Endothelial cell (in vitro differentiated cells): ENCODE results near the gene KDM2A. TPM values are rescaled to one million over a fixed set of nuclear protein-coding genes. Genes with fewer than 3 reads are reported as not detected.

Source experiments
- DNase-seq: peaks from one replicate; pipeline ENCODE4 v3.0.0; 2021; ENCODE audit warnings: low spot score
- H3K27ac Mint-ChIP-seq: one replicate; pipeline ENCODE4 v1.8.0; 2021; ENCODE audit warnings: mixed read lengths, inconsistent platforms; ENCODE audit not compliant: unreplicated experiment
- H3K27me3 Mint-ChIP-seq: one replicate; pipeline ENCODE4 v1.8.0; 2021; ENCODE audit warnings: mild to moderate bottlenecking, moderate library complexity, mixed read lengths, inconsistent platforms; ENCODE audit not compliant: unreplicated experiment
- H3K36me3 Mint-ChIP-seq: one replicate; pipeline ENCODE4 v1.8.0; 2021; ENCODE audit warnings: mild to moderate bottlenecking, low read depth, mixed read lengths, inconsistent platforms; ENCODE audit not compliant: unreplicated experiment
- H3K4me1 Mint-ChIP-seq: one replicate; pipeline ENCODE4 v1.8.0; 2021; ENCODE audit warnings: mild to moderate bottlenecking, mixed read lengths, inconsistent platforms; ENCODE audit not compliant: unreplicated experiment
- H3K4me3 Mint-ChIP-seq: one replicate; pipeline ENCODE4 v1.8.0; 2021; ENCODE audit warnings: mild to moderate bottlenecking, mixed read lengths, inconsistent platforms; ENCODE audit not compliant: unreplicated experiment
- H3K9me3 Mint-ChIP-seq: one replicate; pipeline ENCODE4 v1.8.0; 2021; ENCODE audit warnings: mixed read lengths, inconsistent platforms; ENCODE audit not compliant: unreplicated experiment
- CTCF ChIP-seq: fragments of 200-600 bp; sonication (generic); IDR thresholded peaks from one replicate; pipeline ENCODE4 v1.5.0; 2021; ENCODE audit warnings: antibody characterized with exemption; ENCODE audit not compliant: unreplicated experiment
- long read RNA-seq: library from polyadenylated mRNA; unstranded; transcript quantifications from one replicate; pipeline ENCODE4 v2.0.0, GENCODE V29; 2020; ENCODE audit not compliant: unreplicated experiment
- total RNA-seq: library from RNA; stranded (reverse); fragmentation: NEBNext Ultra II Directional; extraction: Animal tissue kit (Norgen Biotek cat#: 25700); gene quantifications from one replicate; pipeline ENCODE4 v1.2.1, GENCODE V29; 2021; ENCODE audit not compliant: unreplicated experiment

The KDM2A gene
- total RNA-seq, result 76.9 TPM
- long read RNA-seq, partial matches to known transcripts, result 1 of 7 reads
- long read RNA-seq, other reads (novel, unspliced or antisense), result 5 of 7 reads

GRCh38 chr11:67118801-67119584 is at the start of gene KDM2A:
Gene KDM2A, plus strand, starts transcription at chr11:67119263. Its CDS starts 2,054 bp downstream, at chr11:67121317.
- TF ChIP-seq CTCF, result peak; percentile 59
- Mint-ChIP-seq H3K36me3 (peaks cover 3% of the 10 kb centered on the region), H3K27me3 (peaks cover 8% of the 10 kb centered on the region), H3K27ac (peak within 1 kb of the TSS; percentile 90), H3K4me1 (peaks cover 17% of the 10 kb centered on the region), H3K9me3 (no peaks in the 10 kb centered on the region), H3K4me3 (peak within 1 kb of the TSS; percentile 92)
- peak; percentile 99 for DNase-seq

- H3K27ac Mint-ChIP-seq, result no peak overlapping the region
- TF ChIP-seq CTCF, result peak; percentile 94
- peaks cover 3% of the 10 kb centered on the region for H3K27me3 Mint-ChIP-seq
- no peak overlapping the region for H3K4me3 Mint-ChIP-seq
- H3K4me1 Mint-ChIP-seq, result no peaks in the 10 kb centered on the region
- no peaks in the 10 kb centered on the region for H3K36me3 Mint-ChIP-seq
- no peaks in the 10 kb centered on the region for H3K9me3 Mint-ChIP-seq
- DNase-seq, result peak; percentile 89
Measured at GRCh38 chr11:67071420-67072284, 47.4 kb upstream of the KDM2A start.

DNA sequence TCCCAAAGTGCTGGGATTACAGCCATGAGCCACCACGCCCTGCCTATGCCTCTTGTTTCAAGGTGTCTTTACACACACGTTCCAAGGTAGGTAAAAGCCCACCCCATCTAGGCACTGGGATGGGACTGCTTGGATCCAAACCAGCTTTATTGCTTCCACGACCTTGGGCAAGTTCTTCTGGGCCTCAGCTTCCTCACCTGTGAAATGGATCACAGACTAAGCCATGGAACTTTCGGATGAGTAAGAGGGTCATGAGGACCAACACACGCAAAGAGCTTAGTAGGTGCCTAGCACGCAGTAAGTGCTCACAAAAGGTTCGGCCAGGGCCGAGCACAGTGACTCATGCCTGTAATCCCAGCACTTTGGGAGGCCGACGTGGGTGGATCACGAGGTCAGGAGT is 46.8 kb upstream of the KDM2A start:
- no peak for DNase-seq
- Mint-ChIP-seq H3K27me3 (peaks cover 3% of the 10 kb centered on the region), H3K36me3 (no peaks in the 10 kb centered on the region), H3K9me3 (no peaks in the 10 kb centered on the region), H3K4me1 (no peaks in the 10 kb centered on the region), H3K4me3 (no peak overlapping the region), H3K27ac (no peak overlapping the region)
- TF ChIP-seq CTCF, result no peak

GRCh38 chr11:67073908-67074307 is 45.2 kb upstream of the KDM2A start:
- TF ChIP-seq CTCF, result no peak
- Mint-ChIP-seq H3K4me3 (no peak overlapping the region), H3K9me3 (no peaks in the 10 kb centered on the region), H3K27me3 (peaks cover 2% of the 10 kb centered on the region), H3K27ac (no peak overlapping the region), H3K36me3 (no peaks in the 10 kb centered on the region), H3K4me1 (no peaks in the 10 kb centered on the region)
- no peak for DNase-seq

GRCh38 chr11:67076202-67076601 is 42.9 kb upstream of the KDM2A start:
- Mint-ChIP-seq H3K36me3 (no peaks in the 10 kb centered on the region), H3K4me1 (no peaks in the 10 kb centered on the region), H3K9me3 (no peaks in the 10 kb centered on the region), H3K27ac (no peak overlapping the region), H3K4me3 (no peak overlapping the region), H3K27me3 (peaks cover 4% of the 10 kb centered on the region)
- DNase-seq, result no peak
- no peak for TF ChIP-seq CTCF
